Measurements from ENCODE around the gene STX5.
"Not testable (repeated sequence)": the region's sequence is repeated elsewhere in the genome, so short reads cannot be mapped to it uniquely, and the experiment has no call there.

The STX5 gene

GRCh38 chr11:62831520-62832335 lies at the start of gene STX5:
Gene STX5, minus strand, starts transcription at chr11:62832051. Its CDS starts 808 bp downstream, at chr11:62831243.
- DNase-seq, result peak; percentile 97 to 99

GRCh38 chr11:62880803-62881578 lies 49.1 kb upstream of the STX5 start, which contains the start of gene SLC3A2:
Gene SLC3A2, plus strand, starts transcription at chr11:62880896. Its CDS starts 128 bp downstream, at chr11:62881024.
- peak; percentile 87 to 100 for DNase-seq

GRCh38 chr11:62880231-62880802 lies 48.5 kb upstream of the STX5 start:
- peak in 1 of 2 donors; percentile 50 for DNase-seq

- no peak for DNase-seq
Measured at GRCh38 chr11:62879235-62879978, 47.6 kb upstream of the STX5 start.

- no peak for DNase-seq
Measured at GRCh38 chr11:62876712-62877111, 44.9 kb upstream of the STX5 start.

- DNase-seq, result no peak
Measured at GRCh38 chr11:62875698-62876478, 44.0 kb upstream of the STX5 start.

- DNase-seq, result no peak
Measured at GRCh38 chr11:62874851-62875250, 43.0 kb upstream of the STX5 start.

- no peak for DNase-seq
Measured at GRCh38 chr11:62865635-62866034, 33.8 kb upstream of the STX5 start.

- no peak for DNase-seq
Measured at GRCh38 chr11:62863687-62864335, 32.0 kb upstream of the STX5 start.

- DNase-seq, result not testable (repeated sequence)
Measured at GRCh38 chr11:62861564-62862192, 29.8 kb upstream of the STX5 start.

- DNase-seq, result no peak
Measured at GRCh38 chr11:62860835-62861563, 29.1 kb upstream of the STX5 start.

- DNase-seq, result not testable (repeated sequence)
Measured at GRCh38 chr11:62859281-62859703, 27.4 kb upstream of the STX5 start.

GRCh38 chr11:62858201-62858600 lies 26.4 kb upstream of the STX5 start:
- DNase-seq, result no peak

- DNase-seq, result no peak
Measured at GRCh38 chr11:62857541-62857982, 25.7 kb upstream of the STX5 start.

GRCh38 chr11:62856333-62856895 lies 24.6 kb upstream of the STX5 start:
- DNase-seq, result no peak

GRCh38 chr11:62855571-62856332 lies 23.9 kb upstream of the STX5 start:
- DNase-seq, result peak; percentile 92 to 94

- no peak for DNase-seq
Measured at GRCh38 chr11:62854825-62855570, 23.1 kb upstream of the STX5 start.
